Measurements from ENCODE around the gene CCNT1. TPM values are rescaled to one million over a fixed set of nuclear protein-coding genes. Genes with fewer than 3 reads are reported as not detected.
A peak's percentile ranks its signal among the peaks of the same experiment; 100 is the strongest.

CCNT1 gene
- total and polyA plus RNA-seq, 2 of the 13 experiments (the other 11 are each of a cell fraction or from before 2014, with no cell fraction given) = 18.0 to 28.2 TPM

DNA sequence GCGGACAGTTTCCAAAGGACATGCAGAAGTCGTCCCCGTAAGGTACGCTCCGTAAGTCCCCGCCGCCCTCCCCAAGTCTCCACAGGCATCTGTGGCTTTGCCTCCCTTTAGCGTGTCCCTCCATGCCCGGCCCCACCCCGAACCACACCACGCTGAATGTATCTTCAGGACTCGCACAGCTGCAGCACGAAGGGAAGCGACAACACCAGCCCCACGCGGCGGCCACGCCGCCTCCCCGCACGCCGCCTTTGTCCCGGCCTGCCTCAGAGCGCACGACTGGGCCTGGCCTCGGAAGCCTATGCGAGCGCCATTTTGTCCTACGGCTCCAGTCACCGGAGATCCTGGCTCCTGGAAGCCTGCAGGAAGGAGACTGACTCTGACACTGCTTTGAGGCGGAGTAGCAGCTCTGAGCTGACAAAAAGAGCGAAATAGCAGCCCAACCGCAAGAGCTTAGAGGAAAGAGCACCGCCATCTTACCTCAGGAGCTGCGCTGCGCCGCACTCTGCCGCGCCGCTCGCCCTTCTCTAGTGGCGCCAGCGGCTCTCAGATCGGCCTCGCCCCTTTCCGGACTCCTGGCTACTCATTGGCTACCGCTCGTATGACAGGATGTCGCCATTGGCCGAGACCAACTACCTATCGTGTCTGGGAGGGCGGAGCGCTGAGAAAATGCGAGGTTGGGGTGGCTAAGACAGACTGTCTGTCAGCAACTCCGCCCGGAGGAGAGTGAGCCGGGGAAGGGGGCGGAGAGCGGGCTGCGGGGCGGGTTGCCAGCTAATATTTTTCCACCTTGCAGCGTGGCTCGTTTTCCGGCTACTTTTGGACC lies 34.6 kb downstream of the CCNT1 start, which contains the start of gene KANSL2 (continued):
- TF ChIP-seq, protein P1, sequence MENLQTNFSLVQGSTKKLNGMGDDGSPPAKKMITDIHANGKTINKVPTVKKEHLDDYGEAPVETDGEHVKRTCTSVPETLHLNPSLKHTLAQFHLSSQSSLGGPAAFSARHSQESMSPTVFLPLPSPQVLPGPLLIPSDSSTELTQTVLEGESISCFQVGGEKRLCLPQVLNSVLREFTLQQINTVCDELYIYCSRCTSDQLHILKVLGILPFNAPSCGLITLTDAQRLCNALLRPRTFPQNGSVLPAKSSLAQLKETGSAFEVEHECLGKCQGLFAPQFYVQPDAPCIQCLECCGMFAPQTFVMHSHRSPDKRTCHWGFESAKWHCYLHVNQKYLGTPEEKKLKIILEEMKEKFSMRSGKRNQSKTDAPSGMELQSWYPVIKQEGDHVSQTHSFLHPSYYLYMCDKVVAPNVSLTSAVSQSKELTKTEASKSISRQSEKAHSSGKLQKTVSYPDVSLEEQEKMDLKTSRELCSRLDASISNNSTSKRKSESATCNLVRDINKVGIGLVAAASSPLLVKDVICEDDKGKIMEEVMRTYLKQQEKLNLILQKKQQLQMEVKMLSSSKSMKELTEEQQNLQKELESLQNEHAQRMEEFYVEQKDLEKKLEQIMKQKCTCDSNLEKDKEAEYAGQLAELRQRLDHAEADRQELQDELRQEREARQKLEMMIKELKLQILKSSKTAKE (CRISPR knock-in tag; IDR thresholded peaks at IDR 0.05; ENCODE audit: borderline replicate concordance) = no peak
- no peak for TF ChIP-seq SETDB1 (CRISPR knock-in tag; IDR thresholded peaks at IDR 0.05; ENCODE audit: borderline replicate concordance)
- TF ChIP-seq, protein P2, sequence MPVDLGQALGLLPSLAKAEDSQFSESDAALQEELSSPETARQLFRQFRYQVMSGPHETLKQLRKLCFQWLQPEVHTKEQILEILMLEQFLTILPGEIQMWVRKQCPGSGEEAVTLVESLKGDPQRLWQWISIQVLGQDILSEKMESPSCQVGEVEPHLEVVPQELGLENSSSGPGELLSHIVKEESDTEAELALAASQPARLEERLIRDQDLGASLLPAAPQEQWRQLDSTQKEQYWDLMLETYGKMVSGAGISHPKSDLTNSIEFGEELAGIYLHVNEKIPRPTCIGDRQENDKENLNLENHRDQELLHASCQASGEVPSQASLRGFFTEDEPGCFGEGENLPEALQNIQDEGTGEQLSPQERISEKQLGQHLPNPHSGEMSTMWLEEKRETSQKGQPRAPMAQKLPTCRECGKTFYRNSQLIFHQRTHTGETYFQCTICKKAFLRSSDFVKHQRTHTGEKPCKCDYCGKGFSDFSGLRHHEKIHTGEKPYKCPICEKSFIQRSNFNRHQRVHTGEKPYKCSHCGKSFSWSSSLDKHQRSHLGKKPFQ (CRISPR knock-in tag; IDR thresholded peaks at IDR 0.05; ENCODE audit: insufficient replicate concordance) = peak; percentile 77
- TF ChIP-seq, protein P3, sequence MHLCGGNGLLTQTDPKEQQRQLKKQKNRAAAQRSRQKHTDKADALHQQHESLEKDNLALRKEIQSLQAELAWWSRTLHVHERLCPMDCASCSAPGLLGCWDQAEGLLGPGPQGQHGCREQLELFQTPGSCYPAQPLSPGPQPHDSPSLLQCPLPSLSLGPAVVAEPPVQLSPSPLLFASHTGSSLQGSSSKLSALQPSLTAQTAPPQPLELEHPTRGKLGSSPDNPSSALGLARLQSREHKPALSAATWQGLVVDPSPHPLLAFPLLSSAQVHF (CRISPR knock-in tag; IDR thresholded peaks at IDR 0.05) = peak; percentile 76
- TF ChIP-seq MTA1 (CRISPR knock-in tag; IDR thresholded peaks at IDR 0.05; ENCODE audit: borderline replicate concordance) = peak; percentile 69
- TF ChIP-seq ZNF615 (CRISPR knock-in tag; IDR thresholded peaks at IDR 0.05; ENCODE audit: borderline replicate concordance) = no peak
- peak; percentile 84 for TF ChIP-seq REL (CRISPR knock-in tag; conservative IDR thresholded peaks at IDR 0.05)
- no peak for TF ChIP-seq U2AF1 (optimal IDR thresholded peaks at IDR 0.05; ENCODE audit: low read depth, low read length)
- no peak for TF ChIP-seq HNRNPH1 (optimal IDR thresholded peaks at IDR 0.05; ENCODE audit: low read depth, low read length)
- TF ChIP-seq, protein P4, sequence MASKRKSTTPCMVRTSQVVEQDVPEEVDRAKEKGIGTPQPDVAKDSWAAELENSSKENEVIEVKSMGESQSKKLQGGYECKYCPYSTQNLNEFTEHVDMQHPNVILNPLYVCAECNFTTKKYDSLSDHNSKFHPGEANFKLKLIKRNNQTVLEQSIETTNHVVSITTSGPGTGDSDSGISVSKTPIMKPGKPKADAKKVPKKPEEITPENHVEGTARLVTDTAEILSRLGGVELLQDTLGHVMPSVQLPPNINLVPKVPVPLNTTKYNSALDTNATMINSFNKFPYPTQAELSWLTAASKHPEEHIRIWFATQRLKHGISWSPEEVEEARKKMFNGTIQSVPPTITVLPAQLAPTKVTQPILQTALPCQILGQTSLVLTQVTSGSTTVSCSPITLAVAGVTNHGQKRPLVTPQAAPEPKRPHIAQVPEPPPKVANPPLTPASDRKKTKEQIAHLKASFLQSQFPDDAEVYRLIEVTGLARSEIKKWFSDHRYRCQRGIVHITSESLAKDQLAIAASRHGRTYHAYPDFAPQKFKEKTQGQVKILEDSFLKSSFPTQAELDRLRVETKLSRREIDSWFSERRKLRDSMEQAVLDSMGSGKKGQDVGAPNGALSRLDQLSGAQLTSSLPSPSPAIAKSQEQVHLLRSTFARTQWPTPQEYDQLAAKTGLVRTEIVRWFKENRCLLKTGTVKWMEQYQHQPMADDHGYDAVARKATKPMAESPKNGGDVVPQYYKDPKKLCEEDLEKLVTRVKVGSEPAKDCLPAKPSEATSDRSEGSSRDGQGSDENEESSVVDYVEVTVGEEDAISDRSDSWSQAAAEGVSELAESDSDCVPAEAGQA (IDR thresholded peaks at IDR 0.05; ENCODE audit: low read depth) = 0 out of 2 replicates have a peak, but pooled peaks have one; percentile 48
- TF ChIP-seq, protein P4 (CRISPR knock-in tag; IDR thresholded peaks at IDR 0.05; ENCODE audit: borderline replicate concordance) = 0 out of 2 replicates have a peak, but pooled peaks have one; percentile 81
- TF ChIP-seq, protein P5, sequence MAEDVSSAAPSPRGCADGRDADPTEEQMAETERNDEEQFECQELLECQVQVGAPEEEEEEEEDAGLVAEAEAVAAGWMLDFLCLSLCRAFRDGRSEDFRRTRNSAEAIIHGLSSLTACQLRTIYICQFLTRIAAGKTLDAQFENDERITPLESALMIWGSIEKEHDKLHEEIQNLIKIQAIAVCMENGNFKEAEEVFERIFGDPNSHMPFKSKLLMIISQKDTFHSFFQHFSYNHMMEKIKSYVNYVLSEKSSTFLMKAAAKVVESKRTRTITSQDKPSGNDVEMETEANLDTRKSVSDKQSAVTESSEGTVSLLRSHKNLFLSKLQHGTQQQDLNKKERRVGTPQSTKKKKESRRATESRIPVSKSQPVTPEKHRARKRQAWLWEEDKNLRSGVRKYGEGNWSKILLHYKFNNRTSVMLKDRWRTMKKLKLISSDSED (CRISPR knock-in tag; IDR thresholded peaks at IDR 0.05) = no peak
- peak; percentile 94; the same call in 1 of the 2 replicates for TF ChIP-seq ZNF816 (CRISPR knock-in tag; IDR thresholded peaks at IDR 0.05; ENCODE audit: borderline replicate concordance)
- TF ChIP-seq, protein P6, sequence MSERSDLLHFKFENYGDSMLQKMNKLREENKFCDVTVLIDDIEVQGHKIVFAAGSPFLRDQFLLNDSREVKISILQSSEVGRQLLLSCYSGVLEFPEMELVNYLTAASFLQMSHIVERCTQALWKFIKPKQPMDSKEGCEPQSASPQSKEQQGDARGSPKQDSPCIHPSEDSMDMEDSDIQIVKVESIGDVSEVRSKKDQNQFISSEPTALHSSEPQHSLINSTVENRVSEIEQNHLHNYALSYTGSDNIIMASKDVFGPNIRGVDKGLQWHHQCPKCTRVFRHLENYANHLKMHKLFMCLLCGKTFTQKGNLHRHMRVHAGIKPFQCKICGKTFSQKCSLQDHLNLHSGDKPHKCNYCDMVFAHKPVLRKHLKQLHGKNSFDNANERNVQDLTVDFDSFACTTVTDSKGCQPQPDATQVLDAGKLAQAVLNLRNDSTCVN (CRISPR knock-in tag; IDR thresholded peaks at IDR 0.05; ENCODE audit: borderline replicate concordance) = 0 out of 2 replicates have a peak, but pooled peaks have one; percentile 21
